OCI-LY7 (cell line): ENCODE data around the gene ARHGAP26. TPM values are rescaled to one million over a fixed set of nuclear protein-coding genes. Genes with fewer than 3 reads are reported as not detected.

ENCODE experiments used
- BruUV-seq: library from RNA; stranded (reverse); fragments of 400-500 nt; replicated peaks from 2 replicates; lab custom pipeline; 2021; lab: Mats Ljungman, UMichigan
- CTCF ChIA-PET: fragments of 300-600 bp; sonication (Branson Sonifier 250); formaldehyde crosslinking; loops from one replicate; lab custom pipeline; 2022; ENCODE audit warnings: antibody characterized with exemption; ENCODE audit not compliant: unreplicated experiment; lab: Charles Lee
- POLR2A ChIA-PET: fragments of 300-600 bp; sonication (Branson Sonifier 250); formaldehyde crosslinking; loops from one replicate; lab custom pipeline; 2022; ENCODE audit warnings: antibody characterized with exemption; lab: Charles Lee
- DNase-seq: peaks from one replicate; pipeline ENCODE4 v3.0.0-alpha.2; 2015; ENCODE audit warnings: low spot score
- H2AFZ ChIP-seq: fragments of 200-600 bp; sonication (generic), shearing (Covaris generic); 2 replicates; pipeline ENCODE4 v1.6.1; 2014; ENCODE audit warnings: mild to moderate bottlenecking, antibody characterized with exemption, low read length, moderate library complexity
- H3K27ac ChIP-seq: fragments of 200-600 bp; sonication (generic); 2 replicates; pipeline ENCODE4 v1.5.1; 2014; ENCODE audit warnings: mixed run types, low read depth, mild to moderate bottlenecking, moderate library complexity, low read length, inconsistent platforms; ENCODE audit not compliant: poor library complexity, severe bottlenecking
- H3K36me3 ChIP-seq: fragments of 200-600 bp; sonication (generic); 2 replicates; pipeline ENCODE4 v1.6.1; 2014; ENCODE audit warnings: mild to moderate bottlenecking, antibody characterized with exemption, low read length, moderate library complexity, mixed read lengths; ENCODE audit not compliant: insufficient read depth
- H3K4me1 ChIP-seq: fragments of 200-600 bp; sonication (generic); 2 replicates; pipeline ENCODE4 v1.5.1; 2014; ENCODE audit warnings: mild to moderate bottlenecking, low read length; ENCODE audit not compliant: insufficient read depth, poor library complexity, severe bottlenecking
- H3K4me2 ChIP-seq: fragments of 200-600 bp; sonication (generic); 2 replicates; pipeline ENCODE4 v1.6.1; 2014; ENCODE audit warnings: mild to moderate bottlenecking, low read length
- H3K4me3 ChIP-seq: fragments of 200-600 bp; sonication (generic); 2 replicates; pipeline ENCODE4 v1.5.1; 2014; ENCODE audit warnings: mild to moderate bottlenecking, low read depth, low read length; ENCODE audit not compliant: poor library complexity, severe bottlenecking
- H3K79me2 ChIP-seq: fragments of 200-600 bp; sonication (generic); 2 replicates; pipeline ENCODE4 v1.6.1; 2016; ENCODE audit warnings: low read depth, mild to moderate bottlenecking, low read length, moderate library complexity, mixed read lengths; ENCODE audit not compliant: insufficient read depth
- H3K9me2 ChIP-seq: fragments of 200-600 bp; sonication (generic); 2 replicates; pipeline ENCODE4 v1.6.1; 2016; ENCODE audit warnings: mild to moderate bottlenecking, low read length, mixed read lengths; ENCODE audit not compliant: insufficient read depth
- H3K9me3 ChIP-seq: fragments of 200-600 bp; sonication (generic); 2 replicates; pipeline ENCODE4 v1.6.1; 2014; ENCODE audit warnings: mild to moderate bottlenecking, mixed run types, low read length, mixed read lengths
- H4K20me1 ChIP-seq: fragments of 200-600 bp; sonication (generic); 2 replicates; pipeline ENCODE4 v1.6.1; 2014; ENCODE audit warnings: mild to moderate bottlenecking, antibody characterized with exemption, low read length, moderate library complexity, mixed read lengths; ENCODE audit not compliant: insufficient read depth
- EZH2phosphoT487 ChIP-seq: fragments of 200-600 bp; sonication (generic); IDR thresholded peaks from 2 replicates; pipeline ENCODE4 v1.6.1; 2018; ENCODE audit warnings: low read depth, borderline replicate concordance, mild to moderate bottlenecking, mixed run types, antibody characterized with exemption, low read length, moderate library complexity, mixed read lengths
- intact Hi-C: fragments of 100-400 bp; cut with micrococcal nuclease; formaldehyde crosslinking; loops from one replicate; pipeline ENCODE4 v1.10.0; 2022; ENCODE audit not compliant: unreplicated experiment
- total RNA-seq, 2 experiments: library from RNA; depleted of rRNA in 1 of 2; stranded (reverse); fragments of >200 nt in 1 of 2; shearing (Covaris generic) in 1 of 2; gene quantifications; 2 replicates each; pipeline ENCODE4 v1.2.3, GENCODE V29; 2014 to 2022
- TF ChIP-seq, protein P1 (sequence below): fragments of 200-600 bp; sonication (generic); conservative IDR thresholded peaks from 2 replicates; pipeline ENCODE4 v1.5.1; 2014; ENCODE audit warnings: mild to moderate bottlenecking, antibody characterized with exemption, low read length, moderate library complexity, mixed read lengths

The ARHGAP26 gene
- total RNA-seq, 2 experiments from 2014 or later = 7.0 to 19.1 TPM

DNA sequence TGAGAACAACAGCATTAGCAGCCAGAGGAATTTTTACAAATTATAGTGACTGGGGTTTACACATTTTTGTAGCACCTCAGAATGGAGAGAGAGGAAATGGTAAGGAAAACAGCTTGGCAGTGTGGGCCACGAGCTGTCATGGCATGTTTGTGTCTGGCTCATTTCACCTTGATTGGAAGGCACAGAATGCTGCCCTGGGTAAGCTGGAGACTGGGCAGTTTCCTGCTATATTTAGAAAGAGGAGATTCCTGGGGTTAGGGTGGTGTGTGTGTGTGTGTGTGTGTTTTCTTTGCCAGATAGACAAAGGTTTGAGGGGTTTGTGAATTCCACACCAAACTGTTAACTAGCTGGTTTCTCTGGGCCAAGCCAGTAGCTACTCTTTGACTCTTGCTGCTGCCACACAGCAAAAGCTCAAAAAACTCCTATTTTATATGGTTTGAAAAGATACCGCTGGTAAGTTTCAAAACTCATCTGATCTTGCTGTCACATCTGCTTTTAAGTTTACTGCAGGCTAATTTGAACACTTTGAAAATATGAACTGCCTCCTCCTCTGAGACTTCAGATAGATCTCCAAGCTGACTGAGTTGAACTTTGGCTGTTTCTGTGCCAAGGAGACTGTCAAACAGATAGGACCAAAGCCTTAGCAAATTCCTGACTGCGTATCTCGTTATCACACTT lies 9.1 kb downstream of the ARHGAP26 start:
- no TSS peak for BruUV-seq
- Histone ChIP-seq H3K4me1 (peaks cover 5% of the 10 kb centered on the region), H3K9me2 (no peaks in the 10 kb centered on the region), H3K27ac (no peak overlapping the region), H2AFZ (no peak overlapping the region), H4K20me1 (no peaks in the 10 kb centered on the region), H3K9me3 (no peaks in the 10 kb centered on the region), H3K79me2 (no peaks in the 10 kb centered on the region), H3K4me2 (no peak overlapping the region), H3K36me3 (no peaks in the 10 kb centered on the region), H3K4me3 (no peak overlapping the region)
- DNase-seq = no peak
- intact Hi-C loops = no loop called here
- ChIA-PET CTCF (no interaction called here), POLR2A (interaction anchor here (1.2 to 1.6 kb wide), 4 partner anchors 9 to 15 kb away, joined by 3 to 4 read pairs (median 4); partner anchors contain the start of gene ARHGAP26)
- no peak for TF ChIP-seq EZH2phosphoT487
- TF ChIP-seq, protein P1, sequence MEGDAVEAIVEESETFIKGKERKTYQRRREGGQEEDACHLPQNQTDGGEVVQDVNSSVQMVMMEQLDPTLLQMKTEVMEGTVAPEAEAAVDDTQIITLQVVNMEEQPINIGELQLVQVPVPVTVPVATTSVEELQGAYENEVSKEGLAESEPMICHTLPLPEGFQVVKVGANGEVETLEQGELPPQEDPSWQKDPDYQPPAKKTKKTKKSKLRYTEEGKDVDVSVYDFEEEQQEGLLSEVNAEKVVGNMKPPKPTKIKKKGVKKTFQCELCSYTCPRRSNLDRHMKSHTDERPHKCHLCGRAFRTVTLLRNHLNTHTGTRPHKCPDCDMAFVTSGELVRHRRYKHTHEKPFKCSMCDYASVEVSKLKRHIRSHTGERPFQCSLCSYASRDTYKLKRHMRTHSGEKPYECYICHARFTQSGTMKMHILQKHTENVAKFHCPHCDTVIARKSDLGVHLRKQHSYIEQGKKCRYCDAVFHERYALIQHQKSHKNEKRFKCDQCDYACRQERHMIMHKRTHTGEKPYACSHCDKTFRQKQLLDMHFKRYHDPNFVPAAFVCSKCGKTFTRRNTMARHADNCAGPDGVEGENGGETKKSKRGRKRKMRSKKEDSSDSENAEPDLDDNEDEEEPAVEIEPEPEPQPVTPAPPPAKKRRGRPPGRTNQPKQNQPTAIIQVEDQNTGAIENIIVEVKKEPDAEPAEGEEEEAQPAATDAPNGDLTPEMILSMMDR = no peak

DNA sequence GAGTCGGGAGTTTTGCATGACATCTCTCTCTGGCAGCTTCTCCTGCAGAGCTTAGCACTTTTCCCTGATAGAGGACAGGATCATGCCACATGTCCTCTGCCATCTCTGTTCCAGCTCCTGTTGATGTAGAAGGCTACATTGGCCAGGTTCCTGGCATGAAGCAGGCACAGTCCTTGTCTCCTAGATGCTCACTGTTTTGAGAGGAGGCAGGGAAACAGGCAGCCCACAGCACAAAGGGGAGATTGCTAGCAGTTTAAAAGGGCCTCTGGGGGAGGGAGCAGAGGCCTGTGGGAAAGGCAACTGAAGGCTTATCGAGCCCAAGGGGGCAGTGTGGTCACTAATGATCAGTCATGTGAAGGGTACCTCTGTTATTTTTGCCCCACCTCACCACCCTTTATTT lies 10.7 kb downstream of the ARHGAP26 start:
- Histone ChIP-seq H3K9me3 (no peaks in the 10 kb centered on the region), H2AFZ (no peak overlapping the region), H4K20me1 (no peaks in the 10 kb centered on the region), H3K4me1 (peaks cover 5% of the 10 kb centered on the region), H3K36me3 (no peaks in the 10 kb centered on the region), H3K27ac (no peak overlapping the region), H3K4me2 (no peak overlapping the region), H3K9me2 (no peaks in the 10 kb centered on the region), H3K79me2 (no peaks in the 10 kb centered on the region), H3K4me3 (no peak overlapping the region)
- no TSS peak for BruUV-seq
- ChIA-PET POLR2A (interaction anchor here (1.3 to 1.6 kb wide), 2 partner anchors 12 to 14 kb away, joined by 3 to 4 read pairs; no protein-coding TSS in a partner anchor), CTCF (no interaction called here)
- intact Hi-C loops = no loop called here
- DNase-seq = no peak
- TF ChIP-seq EZH2phosphoT487 = no peak
- TF ChIP-seq, protein P1 = no peak

DNA sequence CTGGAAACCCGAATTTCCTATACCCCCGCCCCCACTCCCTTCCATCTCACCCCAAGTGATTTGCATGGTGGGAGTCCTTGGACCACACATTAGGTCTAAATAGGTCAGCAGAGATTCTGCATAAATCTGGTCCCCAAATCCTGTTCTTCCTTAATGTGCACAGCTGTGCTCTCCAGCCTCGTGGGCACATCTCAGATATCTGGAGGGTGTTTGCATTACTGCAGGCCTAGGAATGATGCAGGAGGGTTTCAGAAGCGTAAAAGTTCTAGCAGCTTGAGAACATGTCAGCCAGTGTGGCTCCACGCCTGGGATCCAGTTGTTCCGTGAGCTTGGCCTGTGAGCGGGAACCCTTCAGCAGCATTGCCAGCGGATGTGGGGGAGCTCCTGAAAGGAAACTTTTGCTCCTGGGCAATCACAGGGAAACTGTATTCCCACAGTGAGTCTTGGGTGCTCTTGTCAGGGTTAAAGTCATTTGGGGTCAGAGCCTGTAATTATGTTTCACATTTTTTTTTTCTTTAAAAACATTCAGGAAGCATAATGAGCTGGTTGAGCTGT lies 12.9 kb downstream of the ARHGAP26 start:
- intact Hi-C loops = no loop called here
- TF ChIP-seq EZH2phosphoT487 = no peak
- TF ChIP-seq, protein P1 = no peak
- BruUV-seq = no TSS peak

More for the DNA sequence above, 12.9 kb downstream of the ARHGAP26 start:
- Histone ChIP-seq H2AFZ (no peak overlapping the region), H3K9me2 (no peaks in the 10 kb centered on the region), H3K79me2 (no peaks in the 10 kb centered on the region), H3K27ac (no peak overlapping the region), H3K4me1 (peaks cover 5% of the 10 kb centered on the region), H4K20me1 (no peaks in the 10 kb centered on the region), H3K9me3 (no peaks in the 10 kb centered on the region), H3K4me3 (no peak overlapping the region), H3K36me3 (no peaks in the 10 kb centered on the region), H3K4me2 (no peak overlapping the region)
- POLR2A ChIA-PET = interaction anchor here (0.6 to 1.4 kb wide), 3 partner anchors 8 to 68 kb away, joined by 3 to 5 read pairs (median 3); no protein-coding TSS in a partner anchor
- DNase-seq = no peak
- CTCF ChIA-PET = interaction anchor here (1.0 kb wide), 1 partner anchor 11 kb away, joined by 3 read pairs; no protein-coding TSS in a partner anchor
